Hepatocyte (in vitro differentiated cells): Measurements from ENCODE around the gene PRCD.
"Not testable (repeated sequence)": the region's sequence is repeated elsewhere in the genome, so short reads cannot be mapped to it uniquely, and the experiment has no call there.

Source experiments
- CTCF ChIP-seq: fragments of 200-600 bp; sonication (generic); IDR thresholded peaks from 2 replicates; pipeline ENCODE4 v1.5.1; 2016; ENCODE audit warnings: antibody characterized with exemption, mild to moderate bottlenecking; ENCODE audit not compliant: poor library complexity
- EZH2 ChIP-seq: fragments of 200-600 bp; sonication (generic); IDR thresholded peaks from 2 replicates; pipeline ENCODE4 v1.6.1; 2016; ENCODE audit warnings: antibody characterized with exemption, mild to moderate bottlenecking, borderline replicate concordance

GRCh38 chr17:76525513-76525833, 14.4 kb upstream of the PRCD start:
- not testable (repeated sequence) for TF ChIP-seq EZH2, CTCF
